Measurements from ENCODE around the gene MT1A. TPM values are rescaled to one million over a fixed set of nuclear protein-coding genes. Genes with fewer than 3 reads are reported as not detected.

MT1A gene
- polyA plus RNA-seq, 1 of the 3 experiments (the other 2 are of a cell fraction) = 5.4 TPM

DNA sequence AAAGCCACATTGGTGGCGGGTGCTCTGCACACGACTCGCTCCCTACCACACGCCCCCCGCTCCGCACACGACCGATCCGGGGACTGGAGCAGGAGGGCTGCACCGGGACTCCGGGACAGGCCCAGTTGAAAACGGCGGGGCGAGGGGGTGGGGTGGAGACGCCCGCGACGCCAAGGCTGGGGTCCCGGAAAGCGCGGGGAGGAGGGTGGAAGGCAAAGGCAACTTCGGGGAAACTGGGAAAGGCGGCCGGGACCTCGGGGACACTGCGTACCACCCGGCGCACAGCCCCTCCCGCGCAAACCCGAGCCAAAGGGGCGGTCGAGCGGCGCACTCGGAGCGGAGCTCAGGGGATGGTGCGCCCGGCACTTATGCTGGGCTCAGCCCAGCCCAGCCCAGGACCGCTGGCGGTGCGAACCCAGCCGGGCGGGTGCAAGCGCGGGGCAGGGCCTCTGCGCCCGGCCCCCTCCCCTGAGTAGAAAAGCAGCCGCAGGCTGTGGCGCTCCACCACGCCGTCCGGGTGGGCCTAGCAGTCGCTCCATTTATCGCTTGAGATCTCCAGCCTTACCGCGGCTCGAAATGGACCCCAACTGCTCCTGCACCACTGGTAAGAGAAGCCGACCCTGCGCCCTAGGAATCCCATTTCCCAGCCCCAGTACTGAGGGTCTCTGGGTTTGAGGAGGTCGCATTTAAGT lies 6.2 kb upstream of the MT1A start, which contains the start of gene MT1M:
TSS of gene MT1M (plus strand) at position 504 of the 692 bp plus-strand sequence. CDS start at position 577, 73 bp downstream.
- DNase-seq = peak; percentile 66
- ChIA-PET POLR2A (no interaction called here), CTCF (interaction anchor here (1.5 kb wide), 1 partner anchor 32 kb away, joined by 3 read pairs; no protein-coding TSS in a partner anchor)
- no peak within 1 kb of the TSS for H3K9ac ChIP-seq
- H3K9me2 ChIP-seq = no peaks in the 10 kb centered on the region
- no peak within 1 kb of the TSS for H3K4me2 ChIP-seq
- no peak within 1 kb of the TSS for H3K27ac ChIP-seq (ENCODE audit: low read depth in 2 of 2, low read length in 1 of 2)
- H3K79me2 ChIP-seq (ENCODE audit: insufficient read depth) = no peaks in the 10 kb centered on the region
- H3F3A ChIP-seq (replicated peaks; ENCODE audit: insufficient read depth) = no peaks in the 10 kb centered on the region
- no peaks in the 10 kb centered on the region for H4K20me1 ChIP-seq (ENCODE audit: insufficient read depth)
- peaks cover 0 to 26% of the 10 kb centered on the region in 2 experiments; a peak in 1 of 4 replicates for H3K4me1 ChIP-seq (ENCODE audit: control insufficient read depth in 1 of 2, insufficient read depth in 2 of 2, low read depth in 1 of 2, low read length in 1 of 2)
- H3K9me3 ChIP-seq = no peaks in the 10 kb centered on the region
- no peak for TF ChIP-seq USF2 (IDR thresholded peaks at IDR 0.05; ENCODE audit: borderline replicate concordance, low read depth, low read length)
- TF ChIP-seq TAF1 (IDR thresholded peaks at IDR 0.05; ENCODE audit: borderline replicate concordance, low read depth, low read length) = no peak
- no peak for TF ChIP-seq PBX3 (IDR thresholded peaks at IDR 0.05)
- no peak for TF ChIP-seq USF1 (IDR thresholded peaks at IDR 0.05; ENCODE audit: borderline replicate concordance, low read depth)
- TF ChIP-seq JUND (IDR thresholded peaks at IDR 0.05) = no peak
- TF ChIP-seq RXRA (IDR thresholded peaks at IDR 0.05; ENCODE audit: borderline replicate concordance, low read depth) = no peak
- no peak for TF ChIP-seq RAD21 (IDR thresholded peaks at IDR 0.05; ENCODE audit: low read length)
- no peak for TF ChIP-seq CHD2 (IDR thresholded peaks at IDR 0.05; ENCODE audit: low read length, partially characterized antibody)
- TF ChIP-seq FOXJ3 (CRISPR knock-in tag; IDR thresholded peaks at IDR 0.05) = no peak
- no peak for TF ChIP-seq MAX (IDR thresholded peaks at IDR 0.05; ENCODE audit: low read depth)
- TF ChIP-seq SIN3A (IDR thresholded peaks at IDR 0.05; ENCODE audit: borderline replicate concordance, low read depth, low read length) = no peak
- TF ChIP-seq EP300 (IDR thresholded peaks at IDR 0.05; ENCODE audit: borderline replicate concordance in 1 of 2, low read depth in 1 of 2, low read length in 1 of 2) = no peak
- TF ChIP-seq, protein P1, sequence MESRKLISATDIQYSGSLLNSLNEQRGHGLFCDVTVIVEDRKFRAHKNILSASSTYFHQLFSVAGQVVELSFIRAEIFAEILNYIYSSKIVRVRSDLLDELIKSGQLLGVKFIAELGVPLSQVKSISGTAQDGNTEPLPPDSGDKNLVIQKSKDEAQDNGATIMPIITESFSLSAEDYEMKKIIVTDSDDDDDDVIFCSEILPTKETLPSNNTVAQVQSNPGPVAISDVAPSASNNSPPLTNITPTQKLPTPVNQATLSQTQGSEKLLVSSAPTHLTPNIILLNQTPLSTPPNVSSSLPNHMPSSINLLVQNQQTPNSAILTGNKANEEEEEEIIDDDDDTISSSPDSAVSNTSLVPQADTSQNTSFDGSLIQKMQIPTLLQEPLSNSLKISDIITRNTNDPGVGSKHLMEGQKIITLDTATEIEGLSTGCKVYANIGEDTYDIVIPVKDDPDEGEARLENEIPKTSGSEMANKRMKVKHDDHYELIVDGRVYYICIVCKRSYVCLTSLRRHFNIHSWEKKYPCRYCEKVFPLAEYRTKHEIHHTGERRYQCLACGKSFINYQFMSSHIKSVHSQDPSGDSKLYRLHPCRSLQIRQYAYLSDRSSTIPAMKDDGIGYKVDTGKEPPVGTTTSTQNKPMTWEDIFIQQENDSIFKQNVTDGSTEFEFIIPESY (IDR thresholded peaks at IDR 0.05; ENCODE audit: borderline replicate concordance, low read depth) = no peak
- no peak for TF ChIP-seq ELF1 (IDR thresholded peaks at IDR 0.05)
- no peak for TF ChIP-seq EZH2phosphoT487 (IDR thresholded peaks at IDR 0.05; ENCODE audit: borderline replicate concordance, low read depth)
- TF ChIP-seq TEAD4 (IDR thresholded peaks at IDR 0.05; ENCODE audit: borderline replicate concordance, insufficient read depth) = no peak
- no peaks in the 10 kb centered on the region for H3K36me3 ChIP-seq (replicated peaks in 1 of 2; ENCODE audit: control insufficient read depth in 1 of 2, insufficient read depth in 2 of 2, low read length in 1 of 2)
- peak within 1 kb of the TSS in 1 of 2 experiments; percentile 31; a peak in 2 of 4 replicates for H3K4me3 ChIP-seq (ENCODE audit: low read depth in 2 of 2, low read length in 1 of 2)
- WGBS (ENCODE audit: low lambda C conversion rate) = 69% methylated on average over 45 of the region's 61 CpGs
- peaks cover 25% of the 10 kb centered on the region; the same call in 1 of the 2 replicates for H3K27me3 ChIP-seq (ENCODE audit: insufficient read depth)
- H2AFZ ChIP-seq (ENCODE audit: low read depth) = peak within 1 kb of the TSS; percentile 35; the same call in 1 of the 2 replicates

Measured in SK-N-SH (cell line).